GM04504 (cell line): ENCODE data around the gene MYBPC2.
"Not testable (repeated sequence)": the region's sequence is repeated elsewhere in the genome, so short reads cannot be mapped to it uniquely, and the experiment has no call there.

Experiments used
- DNase-seq: peaks from one replicate; pipeline ENCODE4 v3.0.0-alpha.2; 2012; ENCODE audit warnings: low read depth

MYBPC2 gene

GRCh38 chr19:50459638-50460037 lies 26.9 kb downstream of the MYBPC2 start:
- DNase-seq, result no peak

GRCh38 chr19:50460161-50460765 lies 27.6 kb downstream of the MYBPC2 start:
- no peak for DNase-seq

- DNase-seq, result peak; percentile 30
Observed at GRCh38 chr19:50461066-50461875, 28.6 kb downstream of the MYBPC2 start.

GRCh38 chr19:50462970-50463369 lies 30.3 kb downstream of the MYBPC2 start:
- DNase-seq, result no peak

GRCh38 chr19:50464348-50464747 lies 31.7 kb downstream of the MYBPC2 start:
- DNase-seq, result no peak

GRCh38 chr19:50465000-50465399 lies 32.3 kb downstream of the MYBPC2 start:
- DNase-seq, result no peak

- DNase-seq, result no peak
Observed at GRCh38 chr19:50465986-50466705, 33.5 kb downstream of the MYBPC2 start.

- DNase-seq, result no peak
Observed at GRCh38 chr19:50466706-50467039, 34.0 kb downstream of the MYBPC2 start.

- no peak for DNase-seq
Observed at GRCh38 chr19:50467566-50467965, 34.9 kb downstream of the MYBPC2 start.

- no peak for DNase-seq
Observed at GRCh38 chr19:50468818-50469217, 36.1 kb downstream of the MYBPC2 start.

- DNase-seq, result not testable (repeated sequence)
Observed at GRCh38 chr19:50473336-50473735, 40.6 kb downstream of the MYBPC2 start.

- no peak for DNase-seq
Observed at GRCh38 chr19:50475101-50475568, 42.4 kb downstream of the MYBPC2 start.

GRCh38 chr19:50475736-50476223 lies 43.1 kb downstream of the MYBPC2 start:
- no peak for DNase-seq

GRCh38 chr19:50476224-50476906 lies 43.7 kb downstream of the MYBPC2 start, which contains the start of the genes EMC10 and GARIN5A:
Gene EMC10 (plus strand): TSS chr19:50476507. CDS start chr19:50476545, 38 bp downstream.
Gene GARIN5A (minus strand): TSS chr19:50476848. CDS start chr19:50476388, 460 bp downstream.
- peak; percentile 88 for DNase-seq

- DNase-seq, result no peak
Observed at GRCh38 chr19:50476907-50477238, 44.2 kb downstream of the MYBPC2 start.

GRCh38 chr19:50477751-50478515 lies 45.2 kb downstream of the MYBPC2 start:
- DNase-seq, result no peak

GRCh38 chr19:50478901-50479715 lies 46.4 kb downstream of the MYBPC2 start:
- DNase-seq, result no peak

- no peak for DNase-seq
Observed at GRCh38 chr19:50479761-50480251, 47.1 kb downstream of the MYBPC2 start.

- DNase-seq, result no peak
Observed at GRCh38 chr19:50480281-50481111, 47.8 kb downstream of the MYBPC2 start.
